ENCODE results near the gene KRTAP4-8.

GRCh38 chr17:41126412-41126811 is 28.5 kb upstream of the KRTAP4-8 start:
- no peak for TF ChIP-seq POLR2A (IDR thresholded peaks at IDR 0.05)
- TF ChIP-seq, protein P1, sequence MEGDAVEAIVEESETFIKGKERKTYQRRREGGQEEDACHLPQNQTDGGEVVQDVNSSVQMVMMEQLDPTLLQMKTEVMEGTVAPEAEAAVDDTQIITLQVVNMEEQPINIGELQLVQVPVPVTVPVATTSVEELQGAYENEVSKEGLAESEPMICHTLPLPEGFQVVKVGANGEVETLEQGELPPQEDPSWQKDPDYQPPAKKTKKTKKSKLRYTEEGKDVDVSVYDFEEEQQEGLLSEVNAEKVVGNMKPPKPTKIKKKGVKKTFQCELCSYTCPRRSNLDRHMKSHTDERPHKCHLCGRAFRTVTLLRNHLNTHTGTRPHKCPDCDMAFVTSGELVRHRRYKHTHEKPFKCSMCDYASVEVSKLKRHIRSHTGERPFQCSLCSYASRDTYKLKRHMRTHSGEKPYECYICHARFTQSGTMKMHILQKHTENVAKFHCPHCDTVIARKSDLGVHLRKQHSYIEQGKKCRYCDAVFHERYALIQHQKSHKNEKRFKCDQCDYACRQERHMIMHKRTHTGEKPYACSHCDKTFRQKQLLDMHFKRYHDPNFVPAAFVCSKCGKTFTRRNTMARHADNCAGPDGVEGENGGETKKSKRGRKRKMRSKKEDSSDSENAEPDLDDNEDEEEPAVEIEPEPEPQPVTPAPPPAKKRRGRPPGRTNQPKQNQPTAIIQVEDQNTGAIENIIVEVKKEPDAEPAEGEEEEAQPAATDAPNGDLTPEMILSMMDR (IDR thresholded peaks at IDR 0.05): no peak
